GM18861 (cell line): Measurements from ENCODE around the gene MYO1H.
"Not testable (repeated sequence)": the region's sequence is repeated elsewhere in the genome, so short reads cannot be mapped to it uniquely, and the experiment has no call there.

Experiments used
- ATAC-seq: cut with Tn5 transposase; IDR thresholded peaks from one replicate; pipeline ENCODE4 v1.9.1; 2021; ENCODE audit not compliant: unreplicated experiment

Gene MYO1H

GRCh38 chr12:109469517-109469916 lies 121.8 kb downstream of the MYO1H start:
- no peak for ATAC-seq

GRCh38 chr12:109473006-109473405 lies 125.3 kb downstream of the MYO1H start:
- ATAC-seq: no peak

DNA sequence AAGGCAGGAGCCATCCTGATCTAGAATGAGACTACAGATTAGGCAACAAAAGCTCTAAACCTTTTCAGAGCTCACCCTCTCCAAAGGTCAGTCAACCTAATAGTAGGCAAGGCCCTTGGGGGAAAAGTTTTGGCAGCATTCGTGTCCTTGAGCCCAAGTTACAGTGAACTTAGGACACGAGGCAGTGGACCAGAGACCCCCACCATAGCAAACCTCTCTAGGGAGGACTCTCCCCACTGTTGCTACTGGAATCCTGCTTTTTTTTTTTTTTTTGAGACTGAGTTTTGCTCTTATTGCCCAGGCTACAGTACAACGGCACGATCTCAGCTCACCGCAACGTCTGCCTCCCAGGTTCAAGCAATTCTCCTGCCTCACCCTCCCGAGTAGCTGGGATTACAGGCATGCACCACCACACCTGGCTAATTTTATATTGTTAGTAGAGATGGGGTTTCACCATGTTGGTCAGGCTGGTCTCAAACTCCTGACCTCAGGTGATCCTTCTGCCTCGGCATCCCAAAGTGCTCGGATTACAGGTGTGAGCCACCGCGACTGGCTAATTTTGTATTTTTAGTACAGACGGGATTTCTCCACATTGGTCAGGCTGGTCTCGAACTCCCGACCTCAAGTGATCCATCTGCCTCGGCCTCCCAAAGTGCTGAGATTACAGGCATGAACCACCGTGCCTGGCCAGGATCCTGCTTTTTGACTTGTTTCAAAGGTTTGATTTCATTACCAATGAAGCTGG lies 126.0 kb downstream of the MYO1H start:
- not testable (repeated sequence) for ATAC-seq

DNA sequence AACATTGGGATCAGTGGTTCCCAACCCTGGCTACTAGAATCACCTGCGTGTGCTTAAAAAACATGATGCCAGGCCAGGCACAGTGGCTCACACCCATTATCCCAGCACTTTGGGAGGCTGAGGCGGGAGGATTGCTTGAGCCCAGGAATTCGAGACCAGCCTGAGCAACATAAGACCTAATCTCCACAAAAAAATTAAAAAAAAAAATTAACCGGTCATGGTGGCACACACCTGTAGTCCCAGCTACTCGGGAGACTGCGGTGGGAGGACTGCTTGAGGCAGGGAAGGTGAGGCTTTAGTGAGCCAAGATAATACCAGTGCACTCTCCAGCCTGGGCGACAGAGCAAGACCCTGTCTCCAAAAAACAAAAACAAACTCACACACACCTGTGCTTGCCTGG lies 127.4 kb downstream of the MYO1H start:
- no peak for ATAC-seq

DNA sequence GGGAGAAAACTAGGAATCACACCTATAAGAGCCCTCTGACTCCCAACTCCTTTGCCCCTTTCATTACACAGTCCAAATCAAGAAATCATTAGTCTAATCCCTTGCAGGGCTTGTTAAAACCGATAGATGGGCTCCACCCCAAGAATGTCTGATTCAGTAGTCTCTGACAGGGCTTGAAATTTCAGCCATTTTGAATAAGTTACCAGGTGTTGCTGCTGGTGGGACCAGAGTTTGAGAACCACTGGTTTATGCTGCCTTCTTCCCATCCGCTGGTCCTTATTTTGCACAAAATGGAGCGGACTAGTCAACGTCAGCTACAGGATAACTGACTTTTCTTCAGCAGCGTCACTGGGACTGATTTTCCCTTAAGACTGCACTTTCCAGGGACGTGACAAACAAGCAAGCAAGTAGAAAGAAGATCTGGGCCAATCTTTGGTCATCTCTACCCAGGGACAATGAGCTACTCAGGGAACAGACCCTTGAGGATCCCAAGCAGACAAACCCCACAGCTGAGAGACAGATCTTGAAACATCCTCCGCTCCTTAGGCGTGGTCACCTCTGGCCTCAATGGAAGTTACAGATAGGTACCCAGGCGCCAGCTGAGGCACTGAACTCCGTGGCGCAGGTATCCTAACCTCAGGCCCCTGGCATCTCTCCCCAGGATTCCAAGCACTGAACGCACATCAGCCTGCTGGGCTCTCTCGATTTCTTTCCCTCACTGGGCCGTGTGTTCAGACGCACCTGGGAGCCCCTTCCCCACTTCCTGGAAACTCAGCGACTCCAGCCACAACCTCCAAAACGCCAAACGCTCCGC lies 128.5 kb downstream of the MYO1H start:
- ATAC-seq: no peak

DNA sequence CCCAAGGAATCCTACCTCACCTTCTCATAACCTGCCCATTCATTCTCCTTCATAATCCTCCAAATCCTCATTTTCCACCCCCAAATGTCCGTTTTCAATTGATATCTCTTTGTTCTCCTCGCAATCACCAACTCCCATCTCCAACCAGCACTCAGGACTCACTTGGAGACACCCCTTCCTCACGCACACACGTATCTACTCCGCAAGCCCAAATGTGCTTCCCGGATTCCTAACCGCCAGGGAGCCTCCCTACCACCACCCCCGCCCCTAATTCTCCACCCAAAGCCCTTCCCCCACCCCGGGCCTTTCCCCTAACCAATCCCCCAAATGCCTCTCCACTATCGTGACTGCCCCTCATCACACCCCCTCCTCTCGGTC lies 129.1 kb downstream of the MYO1H start:
- no peak for ATAC-seq

GRCh38 chr12:109477185-109477962 lies 129.7 kb downstream of the MYO1H start, which contains the start of the genes KCTD10 and UBE3B:
Gene KCTD10, minus strand, starts transcription at chr12:109477300. Its CDS starts 38 bp downstream, at chr12:109477262.
Gene UBE3B, plus strand, starts transcription at chr12:109477634. Its CDS starts 5,918 bp downstream, at chr12:109483552.
- peak; percentile 88 for ATAC-seq

DNA sequence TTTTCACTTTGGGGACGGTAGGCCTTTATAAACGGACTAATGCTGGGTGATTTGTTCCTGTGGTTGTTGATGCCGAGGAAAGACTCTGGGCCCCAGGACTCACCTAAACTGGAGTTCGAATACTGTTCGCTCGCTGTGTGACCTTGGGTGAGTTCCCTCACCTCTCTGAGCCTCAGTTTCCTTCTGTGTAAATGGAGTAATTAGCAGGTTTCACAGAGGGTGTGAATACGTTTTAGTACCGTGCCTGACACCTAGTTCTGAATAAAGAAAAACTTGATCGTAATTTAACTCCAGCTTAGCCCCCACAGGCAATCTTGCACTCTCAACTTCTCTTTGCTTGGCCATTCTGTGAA lies 130.2 kb downstream of the MYO1H start:
- no peak for ATAC-seq

- ATAC-seq: no peak
Observed at GRCh38 chr12:109479761-109480160, 132.1 kb downstream of the MYO1H start.

DNA sequence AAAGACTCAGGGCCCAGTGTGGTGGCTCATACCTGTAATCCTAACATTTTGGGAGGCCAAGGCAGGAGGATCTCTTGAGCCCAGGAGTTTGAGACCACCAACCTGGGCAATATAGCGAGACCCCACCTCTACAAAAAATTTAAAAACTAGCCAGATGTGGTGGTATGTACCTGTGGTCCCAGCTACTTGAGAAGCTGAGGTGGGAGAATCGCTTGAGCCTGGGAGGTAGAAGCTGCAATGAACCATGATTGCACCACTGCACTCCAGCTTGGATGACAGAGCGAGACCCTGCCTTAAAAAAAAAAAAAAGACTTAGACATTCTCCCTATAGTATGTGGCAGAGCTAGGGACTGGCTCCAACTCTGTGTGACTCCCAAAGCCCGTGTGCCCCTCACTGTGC lies 132.7 kb downstream of the MYO1H start:
- ATAC-seq: no peak

GRCh38 chr12:109481863-109482262 lies 134.2 kb downstream of the MYO1H start:
- ATAC-seq: no peak

DNA sequence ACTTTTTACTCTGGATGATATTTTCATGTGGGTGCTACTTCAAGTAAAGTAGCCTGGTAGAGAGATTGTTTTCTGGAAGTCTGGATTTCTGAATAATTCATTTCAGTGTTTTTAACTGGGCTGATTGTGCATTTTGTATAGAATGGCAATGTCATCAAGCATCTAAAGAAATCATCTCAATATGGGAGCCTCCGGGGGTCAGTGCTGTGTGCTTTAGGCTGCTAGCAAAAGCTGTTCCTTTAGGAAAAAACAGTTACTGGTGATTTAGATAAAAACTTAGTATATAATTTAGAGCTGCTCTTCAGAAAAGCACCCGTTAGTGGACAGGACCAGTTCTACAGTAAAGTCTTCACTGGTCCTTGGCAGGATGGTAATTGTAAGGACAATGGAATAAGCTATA lies 134.8 kb downstream of the MYO1H start:
- no peak for ATAC-seq

- ATAC-seq: no peak
Observed at GRCh38 chr12:109482894-109483293, 135.2 kb downstream of the MYO1H start.

GRCh38 chr12:109483346-109483745 lies 135.6 kb downstream of the MYO1H start:
- no peak for ATAC-seq

GRCh38 chr12:109485201-109485600 lies 137.5 kb downstream of the MYO1H start:
- ATAC-seq: no peak

DNA sequence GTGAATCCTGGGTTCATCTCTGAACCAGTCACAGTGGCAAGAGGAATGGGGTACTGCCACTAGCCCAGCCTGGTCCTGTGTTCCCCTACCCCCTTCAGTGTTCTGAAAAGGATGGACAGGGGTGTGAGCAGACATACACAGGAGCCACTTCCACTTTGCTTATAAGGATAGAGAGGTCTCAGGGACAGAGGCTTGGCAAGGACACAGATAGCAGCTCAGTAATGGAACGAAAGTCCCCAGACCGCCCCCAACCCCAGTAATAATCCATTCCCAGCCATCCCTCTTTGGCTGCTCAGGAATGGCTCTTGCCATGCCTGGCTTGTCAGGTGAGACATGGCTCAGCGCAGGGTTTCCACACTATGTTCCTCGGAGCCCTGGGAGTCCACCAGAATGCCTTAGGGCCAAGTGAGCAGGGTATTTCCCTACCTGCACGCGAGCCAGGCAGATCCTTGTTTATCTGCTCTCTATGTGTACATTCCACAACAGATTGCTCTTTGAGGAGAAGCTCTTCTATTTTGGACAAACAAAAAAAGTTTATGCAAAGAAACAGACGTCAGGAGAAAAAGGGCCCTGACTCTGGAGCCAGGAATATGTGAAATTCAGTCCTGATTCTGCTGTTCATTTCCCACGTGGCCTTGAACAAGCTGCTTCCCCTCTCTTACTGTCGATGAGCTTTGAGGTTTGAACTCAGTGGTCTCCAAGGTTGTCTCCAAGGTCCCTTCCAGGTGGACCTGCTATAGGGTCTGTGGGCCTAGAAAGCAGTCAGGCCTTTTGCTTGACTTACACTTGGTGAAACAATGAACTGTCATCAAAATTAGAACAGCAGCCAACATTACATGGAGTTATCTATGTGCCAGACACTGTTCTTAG lies 139.7 kb downstream of the MYO1H start:
- no peak for ATAC-seq

DNA sequence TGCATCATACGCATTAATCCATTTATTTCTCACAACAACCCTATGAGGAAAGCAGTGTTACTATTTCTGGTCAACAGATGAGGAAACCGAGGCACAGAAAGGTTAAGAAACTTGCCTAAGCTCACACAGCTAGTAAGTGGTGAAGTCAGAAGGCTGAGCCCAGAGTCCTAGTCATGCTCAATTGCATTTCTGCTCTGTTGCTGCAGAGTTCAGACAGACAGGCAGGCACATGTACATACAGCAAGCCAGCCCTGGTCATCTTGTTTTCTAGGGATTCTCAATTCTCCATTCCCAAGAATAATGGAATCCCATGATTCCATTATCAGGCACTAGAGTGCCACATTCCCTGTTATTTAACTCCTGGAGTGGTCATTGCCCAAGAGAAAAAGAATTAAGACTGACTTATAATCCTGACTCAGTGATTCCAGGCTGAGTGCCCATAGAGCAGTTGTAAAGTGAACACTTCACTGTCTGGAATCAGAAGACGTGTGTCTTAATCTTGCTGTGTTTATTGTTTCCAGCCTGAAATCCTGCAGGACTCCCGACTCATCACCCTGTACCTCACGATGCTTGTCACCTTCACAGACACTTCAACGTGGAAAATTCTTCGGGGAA lies 140.5 kb downstream of the MYO1H start:
- no peak for ATAC-seq

GRCh38 chr12:109489016-109489954 lies 141.6 kb downstream of the MYO1H start:
- ATAC-seq: no peak

GRCh38 chr12:109489955-109490565 lies 142.4 kb downstream of the MYO1H start:
- no peak for ATAC-seq
